ENCODE results near the gene ZBED6.

GRCh38 chr1:203777596-203777995 is 17.8 kb upstream of the ZBED6 start:
- TF ChIP-seq CTCF (IDR thresholded peaks at IDR 0.05; ENCODE audit: low read length) (no peak), EZH2 (optimal IDR thresholded peaks at IDR 0.05; ENCODE audit: low read depth, low read length) (no peak)

Data from MM.1S (cell line).